Stimulated activated CD8-positive, alpha-beta memory T cell treated with anti-CD3 and anti-CD28 coated beads, Interleukin-7, amount 100 ng/mL, for 4 hours (primary cell): ENCODE measurements around the gene ADAMTS15.

Experiments used
- DNase-seq, 2 donors: peaks; one replicate each; pipeline ENCODE4 v3.0.0-alpha.2; 2020; ENCODE audit warnings: low read depth in 2 of 2

The ADAMTS15 gene

GRCh38 chr11:130418756-130419155 is 29.7 kb upstream of the ADAMTS15 start:
- no peak for DNase-seq

GRCh38 chr11:130420478-130421198 is 27.8 kb upstream of the ADAMTS15 start:
- DNase-seq = no peak

- no peak for DNase-seq
These were observed 27.3 kb upstream of the ADAMTS15 start for GRCh38 chr11:130421199-130421585.

GRCh38 chr11:130421697-130422096 is 26.7 kb upstream of the ADAMTS15 start:
- no peak for DNase-seq

- DNase-seq = no peak
These were observed 26.0 kb upstream of the ADAMTS15 start for GRCh38 chr11:130422251-130422995.

GRCh38 chr11:130423541-130424142 is 24.8 kb upstream of the ADAMTS15 start:
- no peak for DNase-seq

- DNase-seq = no peak
These were observed 23.8 kb upstream of the ADAMTS15 start for GRCh38 chr11:130424613-130425140.

GRCh38 chr11:130425156-130425555 is 23.3 kb upstream of the ADAMTS15 start:
- DNase-seq = no peak

GRCh38 chr11:130426223-130426836 is 22.1 kb upstream of the ADAMTS15 start:
- no peak for DNase-seq

GRCh38 chr11:130426837-130427341 is 21.6 kb upstream of the ADAMTS15 start:
- no peak for DNase-seq

- DNase-seq = no peak
These were observed 20.7 kb upstream of the ADAMTS15 start for GRCh38 chr11:130427581-130428315.

- DNase-seq = no peak
These were observed 19.9 kb upstream of the ADAMTS15 start, which contains the start of gene ADAMTS8 for GRCh38 chr11:130428316-130429119. Gene ADAMTS8 (minus strand): TSS chr11:130428609. CDS start chr11:130428286, 323 bp downstream.

GRCh38 chr11:130429120-130429681 is 19.2 kb upstream of the ADAMTS15 start:
- DNase-seq = no peak

GRCh38 chr11:130429983-130430382 is 18.5 kb upstream of the ADAMTS15 start:
- no peak for DNase-seq

GRCh38 chr11:130431331-130431773 is 17.1 kb upstream of the ADAMTS15 start:
- DNase-seq = peak; percentile 30 to 42

GRCh38 chr11:130431801-130432200 is 16.6 kb upstream of the ADAMTS15 start:
- no peak for DNase-seq

GRCh38 chr11:130433357-130433756 is 15.1 kb upstream of the ADAMTS15 start:
- DNase-seq = no peak

GRCh38 chr11:130434521-130435223 is 13.8 kb upstream of the ADAMTS15 start:
- DNase-seq = peak; percentile 31 to 38

GRCh38 chr11:130435671-130436070 is 12.8 kb upstream of the ADAMTS15 start:
- DNase-seq = no peak
